GM19099 (cell line): Measurements from ENCODE around the gene ITPR2.

ENCODE experiments used
- POLR2A ChIP-seq: IDR thresholded peaks from 3 replicates; pipeline ENCODE4 v1.6.1; 2011; ENCODE audit warnings: low read depth; ENCODE audit not compliant: insufficient read length; ENCODE audit errors: extremely low read depth

Gene ITPR2

GRCh38 chr12:26492406-26492805 is 340.6 kb downstream of the ITPR2 start:
- no peak for TF ChIP-seq POLR2A

- TF ChIP-seq POLR2A: no peak
These were observed 343.1 kb downstream of the ITPR2 start for GRCh38 chr12:26489908-26490307.

- TF ChIP-seq POLR2A: no peak
These were observed 344.6 kb downstream of the ITPR2 start for GRCh38 chr12:26488351-26488750.

GRCh38 chr12:26473291-26473690 is 359.7 kb downstream of the ITPR2 start:
- no peak for TF ChIP-seq POLR2A

- TF ChIP-seq POLR2A: no peak
These were observed 361.4 kb downstream of the ITPR2 start for GRCh38 chr12:26471560-26471959.

GRCh38 chr12:26469421-26470180 is 363.4 kb downstream of the ITPR2 start:
- no peak for TF ChIP-seq POLR2A

GRCh38 chr12:26467351-26467750 is 365.6 kb downstream of the ITPR2 start:
- TF ChIP-seq POLR2A: no peak

GRCh38 chr12:26466726-26467125 is 366.3 kb downstream of the ITPR2 start:
- no peak for TF ChIP-seq POLR2A

- TF ChIP-seq POLR2A: no peak
These were observed 367.4 kb downstream of the ITPR2 start for GRCh38 chr12:26465419-26466097.

- TF ChIP-seq POLR2A: no peak
These were observed 371.2 kb downstream of the ITPR2 start for GRCh38 chr12:26461776-26462175.

GRCh38 chr12:26460361-26460760 is 372.6 kb downstream of the ITPR2 start:
- TF ChIP-seq POLR2A: no peak

GRCh38 chr12:26455936-26456574 is 376.9 kb downstream of the ITPR2 start:
- no peak for TF ChIP-seq POLR2A

- no peak for TF ChIP-seq POLR2A
These were observed 379.7 kb downstream of the ITPR2 start for GRCh38 chr12:26453246-26453645.

GRCh38 chr12:26452511-26452910 is 380.5 kb downstream of the ITPR2 start:
- no peak for TF ChIP-seq POLR2A

GRCh38 chr12:26451763-26452162 is 381.2 kb downstream of the ITPR2 start:
- no peak for TF ChIP-seq POLR2A

- TF ChIP-seq POLR2A: no peak
These were observed 387.1 kb downstream of the ITPR2 start for GRCh38 chr12:26445909-26446308.
